Activated naive CD8-positive, alpha-beta T cell treated with anti-CD3 and anti-CD28 coated beads, Interleukin-2, amount 10 ng/mL, durations not matched to agents 7 days and 5 days (primary cell): ENCODE results near the gene CHGA. TPM values are rescaled to one million over a fixed set of nuclear protein-coding genes. Genes with fewer than 3 reads are reported as not detected.

Experiments
- ATAC-seq: fragments of 150-1000 bp; cut with Tn5 transposase; one replicate; pipeline ENCODE4 v1.10.0; 2021; ENCODE audit warnings: low read depth, moderate library complexity
- POLR2A ChIA-PET: fragments of 350-600 bp; sonication (Branson Sonifier 250); formaldehyde crosslinking; loops from one replicate; lab custom pipeline; 2021; ENCODE audit warnings: antibody characterized with exemption; lab: Charles Lee
- DNase-seq: peaks from one replicate; pipeline ENCODE4 v3.0.0; 2021
- H3K27ac Mint-ChIP-seq: one replicate; pipeline ENCODE4 v1.8.0; 2022; ENCODE audit warnings: mild to moderate bottlenecking, mixed read lengths
- H3K27me3 Mint-ChIP-seq: one replicate; pipeline ENCODE4 v1.8.0; 2022; ENCODE audit warnings: mild to moderate bottlenecking, moderate library complexity, mixed read lengths
- H3K36me3 Mint-ChIP-seq: one replicate; pipeline ENCODE4 v1.8.0; 2021; ENCODE audit warnings: mild to moderate bottlenecking, mixed read lengths
- H3K4me1 Mint-ChIP-seq: one replicate; pipeline ENCODE4 v1.8.0; 2021; ENCODE audit warnings: mixed read lengths
- H3K4me3 Mint-ChIP-seq: one replicate; pipeline ENCODE4 v1.8.0; 2022; ENCODE audit warnings: mild to moderate bottlenecking, moderate library complexity, mixed read lengths
- H3K9me3 Mint-ChIP-seq: one replicate; pipeline ENCODE4 v1.8.0; 2021; ENCODE audit warnings: mixed read lengths
- total RNA-seq, 2 experiments: library from RNA; stranded (reverse); gene quantifications; one replicate each; pipeline ENCODE4 v1.2.3, GENCODE V29; 2021

The CHGA gene
- total RNA-seq, 2 experiments from 2014 or later: not detected

DNA sequence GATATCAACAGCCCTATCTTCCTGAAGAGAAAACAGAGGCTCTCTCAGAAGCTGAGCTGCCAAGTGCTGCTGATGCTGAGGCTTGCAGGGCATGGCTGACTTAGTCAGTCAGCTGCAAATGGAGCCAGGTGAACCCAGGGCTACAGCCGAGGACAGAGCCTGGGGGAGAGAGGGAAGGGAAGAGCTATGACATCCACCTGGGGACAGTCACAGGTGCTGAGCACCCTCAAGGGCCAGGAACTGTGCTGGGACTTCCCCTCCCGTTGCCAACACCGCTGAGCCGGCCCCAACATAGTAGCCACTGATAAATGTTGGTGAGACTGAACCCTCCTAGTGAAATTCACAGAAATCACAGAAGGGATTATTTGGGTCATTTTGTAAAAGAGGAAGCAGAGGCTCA is 6.7 kb upstream of the CHGA start:
- ATAC-seq: no peak
- no peak for DNase-seq
- H3K36me3 Mint-ChIP-seq: no peaks in the 10 kb centered on the region
- no peak overlapping the region for H3K27ac Mint-ChIP-seq
- no peaks in the 10 kb centered on the region for H3K27me3 Mint-ChIP-seq
- no peaks in the 10 kb centered on the region for H3K4me1 Mint-ChIP-seq
- POLR2A ChIA-PET: no interaction called here
- no peak overlapping the region for H3K4me3 Mint-ChIP-seq
- H3K9me3 Mint-ChIP-seq: peaks cover 2% of the 10 kb centered on the region

DNA sequence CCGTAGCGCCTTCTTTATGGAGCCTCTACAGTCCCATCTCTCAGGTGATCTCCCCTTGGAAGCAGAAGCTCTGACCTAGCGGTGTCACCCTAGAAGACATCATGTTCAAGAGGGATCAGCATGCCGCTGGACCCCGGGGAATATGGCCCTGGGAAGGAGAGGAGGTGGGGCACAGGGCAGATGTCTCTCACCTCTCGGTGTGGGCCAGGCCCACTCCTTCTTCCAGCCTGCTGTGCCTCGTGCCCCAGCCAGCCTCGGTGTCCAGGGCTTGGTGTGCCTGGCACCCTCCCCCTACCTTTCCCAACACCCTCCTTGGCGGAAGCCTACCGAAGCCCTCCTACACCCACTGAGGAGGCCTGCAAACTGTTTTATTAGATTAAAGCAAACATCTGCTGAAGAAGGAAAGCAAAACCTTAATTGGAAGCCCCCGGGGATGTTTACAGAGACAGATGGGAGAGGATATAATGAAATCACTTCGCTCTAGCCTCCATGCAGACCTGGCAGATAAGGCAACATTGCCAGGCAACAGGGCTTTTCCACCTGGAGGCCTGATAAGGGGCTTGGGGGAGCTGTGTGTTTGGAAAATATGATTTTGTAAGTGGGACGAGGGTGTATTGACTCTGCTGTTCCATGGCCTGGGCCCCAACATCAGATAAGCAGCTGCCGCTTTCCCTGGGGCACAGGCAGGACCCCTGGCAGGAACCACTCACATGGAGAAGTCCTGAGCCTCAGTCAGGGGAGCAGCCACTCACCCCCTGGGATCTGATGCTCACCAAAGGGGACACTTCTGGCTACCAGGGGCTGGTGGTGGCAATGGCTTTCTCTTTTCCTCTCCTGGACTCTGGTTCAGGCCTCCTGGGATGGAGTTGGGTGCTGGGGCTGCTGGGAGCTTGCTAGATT is 5.7 kb upstream of the CHGA start:
- H3K27me3 Mint-ChIP-seq: peaks cover 8% of the 10 kb centered on the region
- peaks cover 2% of the 10 kb centered on the region for H3K9me3 Mint-ChIP-seq
- no peak overlapping the region for H3K27ac Mint-ChIP-seq
- DNase-seq (no peak), ATAC-seq (no peak)
- no peaks in the 10 kb centered on the region for H3K36me3 Mint-ChIP-seq
- no peak overlapping the region for H3K4me3 Mint-ChIP-seq
- POLR2A ChIA-PET: no interaction called here
- H3K4me1 Mint-ChIP-seq: peaks cover under 1% of the 10 kb centered on the region

DNA sequence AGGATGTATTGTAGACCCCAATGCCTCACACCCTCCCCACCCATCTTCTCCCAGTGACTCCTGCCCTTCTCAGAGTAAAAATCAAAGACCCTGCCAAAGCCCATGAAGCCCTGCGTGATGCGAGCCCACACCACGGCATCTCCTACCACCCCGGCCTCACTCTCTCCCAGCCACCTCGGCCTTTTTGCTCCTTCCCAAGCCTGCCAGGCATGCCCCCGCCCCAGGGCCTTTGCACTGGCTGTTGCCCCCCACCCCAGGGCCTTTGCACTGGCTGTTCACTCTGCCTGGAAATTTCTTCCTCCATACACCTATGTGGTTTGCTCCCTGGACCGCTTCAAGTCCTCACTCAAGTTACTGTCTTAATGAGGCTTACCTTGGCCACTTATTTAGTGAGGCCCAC is 5.0 kb upstream of the CHGA start:
- Mint-ChIP-seq H3K27ac (no peak overlapping the region), H3K27me3 (peaks cover 12% of the 10 kb centered on the region), H3K36me3 (no peaks in the 10 kb centered on the region), H3K4me3 (no peak overlapping the region), H3K4me1 (peaks cover 3% of the 10 kb centered on the region), H3K9me3 (peaks cover 2% of the 10 kb centered on the region)
- POLR2A ChIA-PET: no interaction called here
- ATAC-seq: no peak
- DNase-seq: no peak

DNA sequence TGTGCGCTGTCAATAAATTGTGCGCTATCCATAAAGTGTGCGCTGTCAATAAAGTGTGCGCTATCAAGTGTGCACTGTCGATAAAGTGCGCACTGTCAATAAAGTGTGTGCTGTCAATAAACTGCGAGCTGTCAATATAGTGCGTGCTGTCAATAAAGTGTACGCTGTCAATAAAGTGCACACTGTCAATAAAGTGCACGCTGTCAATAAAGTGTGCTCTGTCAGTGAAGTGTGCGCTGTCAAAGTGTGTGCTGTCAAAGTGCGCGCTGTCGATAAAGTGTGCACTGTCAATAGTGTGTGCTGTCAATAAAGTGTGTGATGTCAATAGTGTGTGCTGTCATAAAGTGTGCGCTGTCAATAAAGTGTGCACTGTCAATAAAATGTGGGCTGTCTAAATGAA is 2.9 kb upstream of the CHGA start:
- no peaks in the 10 kb centered on the region for H3K36me3 Mint-ChIP-seq

DNA sequence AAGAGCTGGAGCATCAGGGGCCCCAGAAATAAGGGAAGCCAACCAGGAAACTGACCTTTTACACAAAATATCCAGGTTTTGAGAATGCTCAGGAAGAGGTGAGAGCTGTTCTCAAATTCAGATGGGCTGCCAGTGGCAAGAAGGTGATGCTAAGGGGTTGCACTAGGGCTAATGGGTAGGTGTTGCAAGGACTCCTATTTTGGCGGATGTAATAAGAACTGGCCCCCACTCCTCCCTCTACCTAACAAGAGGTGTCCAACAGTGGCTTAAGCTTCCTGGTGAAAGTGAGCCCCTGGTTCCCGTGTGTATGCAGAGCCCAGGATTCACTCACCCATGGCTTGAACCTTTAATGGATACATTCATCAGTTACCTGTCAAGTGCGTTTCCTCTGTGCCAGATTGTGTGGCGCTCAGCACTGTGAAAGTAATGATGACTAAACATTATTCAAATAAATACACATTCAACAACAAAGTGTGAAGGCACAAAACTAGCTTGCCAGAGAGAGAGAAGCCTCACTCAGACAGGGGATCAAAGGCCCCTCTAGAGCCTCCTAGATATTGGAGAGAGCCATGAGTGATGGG is 705 bp upstream of the CHGA start:
- no peak overlapping the region for H3K4me3 Mint-ChIP-seq
- H3K27ac Mint-ChIP-seq: no peak overlapping the region
- no peaks in the 10 kb centered on the region for H3K9me3 Mint-ChIP-seq
- POLR2A ChIA-PET: no interaction called here
- peaks cover 3% of the 10 kb centered on the region for H3K4me1 Mint-ChIP-seq
- ATAC-seq (no peak), DNase-seq (no peak)
- H3K36me3 Mint-ChIP-seq: no peaks in the 10 kb centered on the region
- H3K27me3 Mint-ChIP-seq: peaks cover 12% of the 10 kb centered on the region

More for the DNA sequence above, 2.9 kb upstream of the CHGA start:
- Mint-ChIP-seq H3K27me3 (peaks cover 12% of the 10 kb centered on the region), H3K4me1 (peaks cover 3% of the 10 kb centered on the region), H3K27ac (no peak overlapping the region), H3K9me3 (peaks cover under 1% of the 10 kb centered on the region), H3K4me3 (no peak overlapping the region)
- POLR2A ChIA-PET: no interaction called here
- ATAC-seq: no peak
- DNase-seq: no peak

DNA sequence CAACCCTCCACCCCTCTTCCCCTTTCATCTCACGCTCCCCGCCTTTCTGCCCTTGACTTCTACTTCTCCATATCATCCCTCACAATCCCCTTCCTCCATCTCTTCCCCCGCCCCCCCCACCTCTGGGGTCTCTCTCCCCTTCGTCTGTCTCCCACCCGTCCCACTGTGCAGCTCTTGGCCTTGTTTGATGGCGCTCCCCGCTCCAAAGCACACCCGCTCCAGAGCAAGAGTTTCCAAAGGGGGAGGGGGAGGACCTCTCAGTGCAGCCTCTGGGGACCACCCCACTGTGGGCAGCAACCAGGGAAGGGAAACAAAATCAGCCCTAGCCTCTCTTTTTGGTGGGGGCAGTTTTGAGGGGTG is 774 bp downstream of the CHGA start:
- peaks cover 12% of the 10 kb centered on the region for H3K27me3 Mint-ChIP-seq
- POLR2A ChIA-PET: no interaction called here
- H3K9me3 Mint-ChIP-seq: no peaks in the 10 kb centered on the region
- H3K4me1 Mint-ChIP-seq: peaks cover 3% of the 10 kb centered on the region
- H3K36me3 Mint-ChIP-seq: no peaks in the 10 kb centered on the region
- ATAC-seq: no peak
- H3K4me3 Mint-ChIP-seq: no peak overlapping the region
- no peak for DNase-seq
- no peak overlapping the region for H3K27ac Mint-ChIP-seq

DNA sequence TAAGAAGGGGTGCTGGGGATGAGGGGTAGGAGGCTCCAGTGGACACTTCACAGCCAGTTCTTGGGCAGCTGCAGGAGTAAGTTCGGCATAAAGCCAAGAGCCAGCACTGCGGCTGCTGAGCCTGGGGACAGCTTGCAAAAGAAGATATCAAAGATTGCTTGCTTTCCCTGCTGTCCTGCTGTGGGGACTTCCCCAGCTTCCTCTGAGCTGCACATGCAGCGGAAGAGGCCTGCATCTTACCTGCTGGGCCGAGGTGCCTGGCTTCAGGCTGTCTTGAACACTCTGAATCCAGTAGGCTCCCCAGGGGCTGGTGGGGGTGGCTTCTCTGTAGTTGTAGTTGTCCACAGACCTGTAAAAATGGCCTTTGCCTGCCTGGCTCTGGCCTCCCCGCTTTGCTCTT is 1.3 kb downstream of the CHGA start:
- peaks cover 3% of the 10 kb centered on the region for H3K4me1 Mint-ChIP-seq
- no peaks in the 10 kb centered on the region for H3K9me3 Mint-ChIP-seq
- ATAC-seq: no peak
- peaks cover 12% of the 10 kb centered on the region for H3K27me3 Mint-ChIP-seq
- no peaks in the 10 kb centered on the region for H3K36me3 Mint-ChIP-seq
- H3K4me3 Mint-ChIP-seq: no peak overlapping the region
- POLR2A ChIA-PET: no interaction called here
- H3K27ac Mint-ChIP-seq: no peak overlapping the region
- DNase-seq: no peak

DNA sequence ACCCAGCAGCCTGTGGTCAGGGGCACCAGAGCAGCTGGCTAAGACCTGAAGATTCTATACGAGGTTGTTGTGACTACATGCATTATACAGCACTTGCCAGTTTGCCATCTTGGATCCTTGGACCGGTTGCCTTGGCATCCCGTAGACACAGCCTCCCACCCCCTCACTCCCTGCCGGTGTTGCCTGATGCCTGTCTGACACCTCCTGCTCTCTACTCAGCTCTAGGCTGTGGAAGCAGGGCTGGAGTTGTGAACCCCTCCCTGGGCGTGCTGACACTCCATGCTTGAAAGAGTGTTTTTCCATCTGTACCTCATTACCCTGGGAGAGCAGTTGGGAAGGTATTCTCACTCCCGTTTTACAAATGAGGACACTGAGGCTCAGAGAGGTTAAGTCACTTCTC is 2.5 kb downstream of the CHGA start:
- no peak overlapping the region for H3K4me3 Mint-ChIP-seq
- POLR2A ChIA-PET: no interaction called here
- no peaks in the 10 kb centered on the region for H3K9me3 Mint-ChIP-seq
- H3K36me3 Mint-ChIP-seq: no peaks in the 10 kb centered on the region
- no peak for DNase-seq
- ATAC-seq: no peak
- peaks cover 12% of the 10 kb centered on the region for H3K27me3 Mint-ChIP-seq
- H3K27ac Mint-ChIP-seq: no peak overlapping the region
- peaks cover 3% of the 10 kb centered on the region for H3K4me1 Mint-ChIP-seq

DNA sequence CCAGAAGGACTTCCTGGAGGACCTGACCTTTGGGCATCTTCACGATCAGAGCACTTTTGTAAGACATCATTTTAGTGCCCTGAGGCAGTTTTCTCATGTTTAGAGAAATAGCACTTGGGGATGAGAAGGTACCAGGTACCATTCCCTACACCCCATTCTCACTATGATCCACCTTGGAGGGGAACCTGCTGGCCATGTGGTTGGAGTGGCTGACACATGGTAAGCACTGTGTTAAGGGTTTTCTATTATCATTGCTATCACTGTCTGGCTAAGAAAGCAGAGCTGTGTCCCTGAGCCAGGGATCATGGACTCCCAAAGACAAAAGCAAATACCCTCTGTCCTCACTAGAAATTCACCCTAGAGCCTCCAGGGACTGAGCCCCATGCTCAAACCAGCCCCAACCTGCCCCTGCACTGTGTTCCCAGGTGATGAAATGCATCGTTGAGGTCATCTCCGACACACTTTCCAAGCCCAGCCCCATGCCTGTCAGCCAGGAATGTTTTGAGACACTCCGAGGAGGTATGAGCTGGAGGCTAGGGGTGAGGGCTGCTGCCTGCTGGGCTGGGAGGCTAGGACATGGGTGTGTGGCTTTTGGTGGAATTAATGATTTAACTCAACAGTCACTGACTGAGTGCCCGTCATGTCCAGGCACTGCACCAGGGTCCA is 3.4 kb downstream of the CHGA start:
- no peak overlapping the region for H3K27ac Mint-ChIP-seq
- no peak for ATAC-seq
- peaks cover 3% of the 10 kb centered on the region for H3K4me1 Mint-ChIP-seq
- POLR2A ChIA-PET: no interaction called here
- H3K9me3 Mint-ChIP-seq: no peaks in the 10 kb centered on the region
- H3K36me3 Mint-ChIP-seq: no peaks in the 10 kb centered on the region
- DNase-seq: no peak
- H3K27me3 Mint-ChIP-seq: peaks cover 12% of the 10 kb centered on the region
- no peak overlapping the region for H3K4me3 Mint-ChIP-seq

DNA sequence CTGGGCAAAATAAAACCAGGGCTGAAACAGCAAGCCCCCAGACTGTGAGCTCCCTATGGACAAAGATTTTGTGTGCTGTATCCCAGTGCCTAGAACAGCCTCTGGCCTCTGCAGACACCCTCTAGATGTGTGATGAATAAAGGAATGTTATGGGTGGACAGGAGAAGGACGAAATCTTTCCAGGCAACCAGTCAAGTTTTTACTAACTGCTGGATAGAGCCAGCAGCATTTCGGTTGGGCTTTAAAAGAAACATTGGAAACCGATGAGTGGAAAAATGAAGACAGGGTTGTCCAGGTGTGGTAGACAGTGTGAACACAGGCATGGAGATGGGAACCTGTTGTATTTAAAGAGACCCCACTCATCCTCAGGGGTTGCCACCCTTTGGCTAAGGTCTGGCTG is 4.0 kb downstream of the CHGA start:
- Mint-ChIP-seq H3K4me1 (peaks cover 3% of the 10 kb centered on the region), H3K9me3 (no peaks in the 10 kb centered on the region), H3K4me3 (no peak overlapping the region), H3K27ac (no peak overlapping the region), H3K36me3 (no peaks in the 10 kb centered on the region), H3K27me3 (peaks cover 8% of the 10 kb centered on the region)
- ATAC-seq (no peak), DNase-seq (no peak)
- POLR2A ChIA-PET: no interaction called here

DNA sequence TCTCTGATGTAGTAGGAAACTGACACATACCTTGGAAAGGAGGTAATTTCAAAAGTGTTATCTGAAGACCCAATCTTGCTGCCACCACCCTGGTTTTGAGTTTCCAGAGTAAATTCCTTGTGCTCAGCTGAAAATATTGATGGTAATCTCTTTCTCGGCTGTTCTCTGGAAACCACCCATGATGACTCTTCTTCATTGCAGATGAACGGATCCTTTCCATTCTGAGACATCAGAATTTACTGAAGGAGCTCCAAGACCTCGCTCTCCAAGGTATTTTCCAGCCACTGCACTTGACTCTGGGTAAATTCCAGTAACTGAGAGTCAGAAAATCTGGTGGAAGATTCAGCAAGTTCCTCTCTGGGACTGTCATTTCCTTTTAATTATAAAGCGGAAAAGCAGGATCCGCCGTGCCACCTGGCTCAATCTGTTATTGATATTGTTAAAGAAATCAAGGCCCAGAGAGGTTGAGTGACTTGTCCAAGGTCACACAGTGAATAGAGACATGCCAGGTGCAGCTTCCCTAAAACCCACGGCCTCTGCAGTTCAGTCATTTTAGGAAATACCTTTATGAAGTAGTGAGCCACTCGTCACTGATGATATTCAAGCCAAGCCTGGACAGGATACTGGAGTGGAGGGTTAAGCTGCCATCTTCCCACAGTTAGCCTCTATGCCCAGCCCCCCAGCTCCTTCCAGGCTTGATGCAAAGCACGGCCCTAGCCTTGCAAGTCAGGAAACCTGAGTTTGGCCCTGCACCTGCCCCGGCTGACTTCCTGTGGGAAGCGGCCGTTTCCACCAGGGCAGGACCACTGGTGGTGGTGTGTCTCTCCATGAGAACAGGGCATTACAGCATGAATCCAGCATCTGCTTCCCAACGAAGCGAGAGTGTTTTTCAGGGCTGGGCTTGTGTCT is 4.7 kb downstream of the CHGA start:
- H3K27ac Mint-ChIP-seq: no peak overlapping the region
- H3K4me1 Mint-ChIP-seq: no peaks in the 10 kb centered on the region
- H3K36me3 Mint-ChIP-seq: no peaks in the 10 kb centered on the region
- ATAC-seq (no peak), DNase-seq (no peak)
- H3K9me3 Mint-ChIP-seq: no peaks in the 10 kb centered on the region
- POLR2A ChIA-PET: no interaction called here
- no peak overlapping the region for H3K4me3 Mint-ChIP-seq
- H3K27me3 Mint-ChIP-seq: peaks cover 1% of the 10 kb centered on the region

DNA sequence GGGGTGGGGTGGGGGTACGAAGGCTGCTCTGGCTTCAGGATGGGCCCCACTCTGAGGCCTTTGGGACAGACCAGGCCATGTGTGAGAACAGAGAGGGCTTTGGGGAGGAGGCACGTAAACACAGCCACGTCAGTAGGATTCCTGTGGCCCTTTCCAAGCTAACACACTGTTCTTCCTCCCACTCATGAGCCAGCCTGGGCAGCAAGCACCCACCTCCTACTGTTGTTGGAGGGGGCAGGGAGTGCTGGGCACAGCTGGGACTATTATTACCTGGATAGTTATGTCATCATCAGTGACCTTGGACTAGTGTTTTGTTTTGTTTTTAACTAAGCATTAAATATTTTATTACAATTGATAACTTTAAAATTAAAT is 5.3 kb downstream of the CHGA start:
- H3K4me3 Mint-ChIP-seq: no peak overlapping the region
- ATAC-seq (no peak), DNase-seq (no peak)
- POLR2A ChIA-PET: no interaction called here
- no peaks in the 10 kb centered on the region for H3K4me1 Mint-ChIP-seq
- H3K9me3 Mint-ChIP-seq: no peaks in the 10 kb centered on the region
- no peaks in the 10 kb centered on the region for H3K27me3 Mint-ChIP-seq
- H3K27ac Mint-ChIP-seq: no peak overlapping the region
- no peaks in the 10 kb centered on the region for H3K36me3 Mint-ChIP-seq

DNA sequence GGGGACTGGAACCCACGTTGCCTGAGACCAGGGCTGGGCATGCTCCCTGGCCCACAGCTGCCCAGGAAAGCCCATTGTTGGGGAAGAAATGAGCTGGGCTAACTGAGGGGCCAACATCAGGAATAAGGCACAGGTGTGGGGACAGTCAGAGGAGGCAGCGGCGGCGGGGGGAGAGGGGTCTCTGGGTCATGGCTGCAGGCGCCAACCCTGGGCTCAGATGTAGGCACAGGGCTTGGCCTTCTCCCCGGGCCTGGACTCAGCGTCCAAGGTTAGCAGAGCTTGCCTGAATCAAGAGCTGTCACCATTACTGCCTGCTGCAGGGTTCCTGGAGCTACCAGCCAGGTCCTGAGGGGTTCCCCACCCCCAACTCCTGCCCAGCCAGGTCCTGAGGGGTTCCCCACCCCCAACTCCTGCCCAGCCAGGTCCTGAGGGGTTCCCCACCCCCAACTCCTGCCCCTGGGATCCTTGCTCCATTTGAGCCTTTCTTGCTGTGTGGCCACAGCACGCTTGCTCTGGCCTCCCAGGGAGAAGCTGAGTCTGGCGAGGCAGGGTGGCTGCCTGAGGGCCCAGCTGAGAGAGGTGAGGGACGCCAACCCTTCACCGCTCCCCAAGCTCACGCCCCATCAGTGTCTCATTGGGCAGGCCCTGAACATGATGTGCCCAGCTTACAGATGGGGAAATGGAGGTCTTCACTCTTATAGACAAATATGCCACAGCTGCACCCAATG is 6.2 kb downstream of the CHGA start:
- H3K9me3 Mint-ChIP-seq: no peaks in the 10 kb centered on the region
- DNase-seq (no peak), ATAC-seq (no peak)
- no peak overlapping the region for H3K4me3 Mint-ChIP-seq
- POLR2A ChIA-PET: no interaction called here
- no peaks in the 10 kb centered on the region for H3K4me1 Mint-ChIP-seq
- no peak overlapping the region for H3K27ac Mint-ChIP-seq
- H3K27me3 Mint-ChIP-seq: no peaks in the 10 kb centered on the region
- H3K36me3 Mint-ChIP-seq: no peaks in the 10 kb centered on the region
